RWPE1 (cell line): ENCODE data around the gene IQGAP3.

Source experiments
- CTCF ChIA-PET: fragments of 350-600 bp; sonication (Branson Sonifier 250); formaldehyde crosslinking; extraction: SDS; loops from one replicate; lab custom pipeline; 2021; lab: Yijun Ruan, JAX
- POLR2A ChIA-PET: fragments of 400-600 bp; formaldehyde crosslinking; extraction: SDS; loops from one replicate; lab custom pipeline; 2020; ENCODE audit warnings: antibody characterized with exemption; ENCODE audit not compliant: low non-redundant PET; lab: Yijun Ruan, JAX
- DNase-seq: peaks from one replicate; pipeline ENCODE4 v3.0.0; 2012; ENCODE audit warnings: low spot score
- H3K27ac ChIP-seq: fragments of 450-650 bp; 2 replicates; pipeline ENCODE4 v1.5.1; 2017
- CTCF ChIP-seq: fragments of 450-650 bp; conservative IDR thresholded peaks from 2 replicates; pipeline ENCODE4 v1.5.1; 2017; ENCODE audit warnings: low read depth, mild to moderate bottlenecking

Gene IQGAP3

GRCh38 chr1:156549831-156550230 lies 22.5 kb downstream of the IQGAP3 start:
- no peak for DNase-seq
- no peak for TF ChIP-seq CTCF
- peak overlapping the region; percentile 22; the same call in 1 of the 2 replicates for H3K27ac ChIP-seq
- ChIA-PET CTCF (interaction anchor here (0.6 to 1.0 kb wide), 3 partner anchors 69 to 164 kb away, joined by 3 to 4 read pairs (median 3); partner anchors contain the start of gene HAPLN2), POLR2A (no interaction called here)

GRCh38 chr1:156549390-156549789 lies 23.0 kb downstream of the IQGAP3 start:
- DNase-seq = no peak
- ChIA-PET POLR2A (no interaction called here), CTCF (interaction anchor here (0.7 to 1.0 kb wide), 2 partner anchors 103 to 163 kb away, joined by 3 to 4 read pairs; no protein-coding TSS in a partner anchor)
- no peak for TF ChIP-seq CTCF
- no peak overlapping the region for H3K27ac ChIP-seq

GRCh38 chr1:156547982-156548381 lies 24.4 kb downstream of the IQGAP3 start:
- TF ChIP-seq CTCF = no peak
- no peak overlapping the region for H3K27ac ChIP-seq
- DNase-seq = no peak
- POLR2A ChIA-PET = no interaction called here
- CTCF ChIA-PET = interaction anchor here (0.6 kb wide), 1 partner anchor 67 kb away, joined by 5 read pairs; no protein-coding TSS in a partner anchor

- H3K27ac ChIP-seq = no peak overlapping the region
- ChIA-PET POLR2A (no interaction called here), CTCF (interaction anchor here (0.6 kb wide), 1 partner anchor 67 kb away, joined by 5 read pairs; no protein-coding TSS in a partner anchor)
- no peak for TF ChIP-seq CTCF
- DNase-seq = no peak
These were observed 24.9 kb downstream of the IQGAP3 start for GRCh38 chr1:156547434-156547833.

- ChIA-PET CTCF (no interaction called here), POLR2A (no interaction called here)
- TF ChIP-seq CTCF = no peak
These were observed 26.1 kb downstream of the IQGAP3 start for GRCh38 chr1:156546267-156546666.

GRCh38 chr1:156544592-156545102 lies 27.7 kb downstream of the IQGAP3 start:
- no peak overlapping the region for H3K27ac ChIP-seq
- no peak for TF ChIP-seq CTCF
- POLR2A ChIA-PET = no interaction called here
- CTCF ChIA-PET = no interaction called here
- no peak for DNase-seq

More at GRCh38 chr1:156546267-156546666, 26.1 kb downstream of the IQGAP3 start:
- no peak for DNase-seq
- H3K27ac ChIP-seq = no peak overlapping the region
